ENCODE data around the gene SRPK2.

DNA sequence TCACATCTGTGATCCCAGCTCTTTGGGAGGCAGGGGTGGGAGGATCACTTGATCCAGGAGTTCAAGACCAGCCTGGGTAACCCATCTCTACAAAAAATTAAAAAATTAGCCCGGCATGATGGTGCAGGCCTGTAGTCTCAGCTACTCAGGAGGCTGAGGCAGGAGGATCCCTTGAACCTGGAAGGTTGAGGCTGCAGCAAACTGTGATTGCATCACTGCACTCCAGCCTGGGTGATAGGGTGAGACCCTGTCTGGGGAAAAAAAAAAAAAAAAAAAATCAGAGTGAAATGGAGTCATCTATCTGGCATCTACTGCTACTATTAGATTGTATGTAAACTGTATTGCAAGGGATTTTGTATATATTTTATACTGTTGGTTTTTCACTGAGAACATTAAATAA is 315.6 kb downstream of the SRPK2 start:
- TF ChIP-seq POLR2A (IDR thresholded peaks at IDR 0.05), result no peak
- TF ChIP-seq, protein P1, sequence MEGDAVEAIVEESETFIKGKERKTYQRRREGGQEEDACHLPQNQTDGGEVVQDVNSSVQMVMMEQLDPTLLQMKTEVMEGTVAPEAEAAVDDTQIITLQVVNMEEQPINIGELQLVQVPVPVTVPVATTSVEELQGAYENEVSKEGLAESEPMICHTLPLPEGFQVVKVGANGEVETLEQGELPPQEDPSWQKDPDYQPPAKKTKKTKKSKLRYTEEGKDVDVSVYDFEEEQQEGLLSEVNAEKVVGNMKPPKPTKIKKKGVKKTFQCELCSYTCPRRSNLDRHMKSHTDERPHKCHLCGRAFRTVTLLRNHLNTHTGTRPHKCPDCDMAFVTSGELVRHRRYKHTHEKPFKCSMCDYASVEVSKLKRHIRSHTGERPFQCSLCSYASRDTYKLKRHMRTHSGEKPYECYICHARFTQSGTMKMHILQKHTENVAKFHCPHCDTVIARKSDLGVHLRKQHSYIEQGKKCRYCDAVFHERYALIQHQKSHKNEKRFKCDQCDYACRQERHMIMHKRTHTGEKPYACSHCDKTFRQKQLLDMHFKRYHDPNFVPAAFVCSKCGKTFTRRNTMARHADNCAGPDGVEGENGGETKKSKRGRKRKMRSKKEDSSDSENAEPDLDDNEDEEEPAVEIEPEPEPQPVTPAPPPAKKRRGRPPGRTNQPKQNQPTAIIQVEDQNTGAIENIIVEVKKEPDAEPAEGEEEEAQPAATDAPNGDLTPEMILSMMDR (IDR thresholded peaks at IDR 0.05), result no peak

Measured in prostate gland (tissue), 2 donors.